Esophagus (tissue), 2 donors: ENCODE results near the gene ABCA1. TPM values are rescaled to one million over a fixed set of nuclear protein-coding genes. Genes with fewer than 3 reads are reported as not detected.

Experiments used
- H3K27ac ChIP-seq, 2 donors: one replicate each; pipeline ENCODE4 v1.5.1; 2013; ENCODE audit warnings: low read depth in 2 of 2, mild to moderate bottlenecking in 2 of 2, inconsistent platforms in 1 of 2, low read length in 1 of 2, moderate library complexity in 1 of 2
- H3K27me3 ChIP-seq, 2 donors: one replicate each; pipeline ENCODE4 v1.6.1; 2013; ENCODE audit warnings: low read length in 2 of 2, control low read depth in 1 of 2, mild to moderate bottlenecking in 1 of 2; ENCODE audit not compliant: insufficient read depth in 2 of 2, control insufficient read depth in 1 of 2
- H3K36me3 ChIP-seq, 2 donors: one replicate each; pipeline ENCODE4 v1.6.1; 2013; ENCODE audit warnings: low read length in 1 of 2; ENCODE audit not compliant: control insufficient read depth in 2 of 2, insufficient read depth in 2 of 2
- H3K4me1 ChIP-seq, 2 donors: one replicate each; pipeline ENCODE4 v1.6.1; 2013; ENCODE audit warnings: low read length in 1 of 2; ENCODE audit not compliant: control insufficient read depth in 2 of 2, insufficient read depth in 2 of 2
- H3K4me3 ChIP-seq, 2 donors: one replicate each; pipeline ENCODE4 v1.5.1; 2013; ENCODE audit warnings: low read length in 2 of 2, mild to moderate bottlenecking in 2 of 2, low read depth in 1 of 2, moderate library complexity in 1 of 2
- H3K9me3 ChIP-seq, 2 donors: one replicate each; pipeline ENCODE4 v1.6.1; 2013; ENCODE audit warnings: mild to moderate bottlenecking in 2 of 2, low read depth in 1 of 2, low read length in 1 of 2, moderate library complexity in 1 of 2; ENCODE audit not compliant: control insufficient read depth in 2 of 2, insufficient read depth in 1 of 2
- WGBS, 2 donors: extraction: QIAGEN DNeasy Blood & Tissue Kit; methylation state at CpG; one replicate each; pipeline ENCODE4 v1.1.7; 2013; 5-methylcytosine and 5-hydroxymethylcytosine counted together
- polyA plus RNA-seq, 2 donors: library from polyadenylated mRNA; stranded (reverse); fragments of 200-250 nt; gene quantifications; one replicate each; pipeline ENCODE4 v1.2.3, GENCODE V29; 2013
- donor health status: healthy with polysubstance abuse.
- donor health status: Bipolar disorder and iron deficiency.

The ABCA1 gene
- polyA plus RNA-seq, 2 donors, result 2.7 to 2.9 TPM

- whole genome bisulfite sequencing, 2 donors, result 80 to 87% methylated on average over 8 of the region's 8 CpGs
- Histone ChIP-seq H3K9me3 (no peaks in the 10 kb centered on the region), H3K27me3 (no peaks in the 10 kb centered on the region), H3K4me1 (peaks cover 5 to 6% of the 10 kb centered on the region in 2 donors), H3K27ac (no peak overlapping the region), H3K4me3 (no peak overlapping the region), H3K36me3 (peaks cover 2 to 4% of the 10 kb centered on the region in 2 donors)
These were observed 59.7 kb downstream of the ABCA1 start for GRCh38 chr9:104868303-104868686.

GRCh38 chr9:104866191-104866590 lies 61.8 kb downstream of the ABCA1 start:
- Histone ChIP-seq H3K4me3 (no peak overlapping the region), H3K4me1 (peaks cover 5 to 6% of the 10 kb centered on the region in 2 donors), H3K27me3 (no peaks in the 10 kb centered on the region), H3K27ac (no peak overlapping the region), H3K36me3 (peaks cover 2 to 4% of the 10 kb centered on the region in 2 donors), H3K9me3 (no peaks in the 10 kb centered on the region)
- 94 to 96% methylated on average over 1 of the region's 1 CpG for WGBS, 2 donors

GRCh38 chr9:104864675-104865104 lies 63.3 kb downstream of the ABCA1 start:
- H3K4me1 ChIP-seq, result peaks cover 2 to 5% of the 10 kb centered on the region in 2 donors
- no peaks in the 10 kb centered on the region for H3K27me3 ChIP-seq
- H3K27ac ChIP-seq, result peak overlapping the region in 1 of 2 donors; percentile 6
- H3K4me3 ChIP-seq, result no peak overlapping the region
- no peaks in the 10 kb centered on the region for H3K9me3 ChIP-seq
- WGBS, 2 donors, result 70 to 76% methylated on average over 5 of the region's 5 CpGs
- peaks cover 2 to 4% of the 10 kb centered on the region in 2 donors for H3K36me3 ChIP-seq

- Histone ChIP-seq H3K9me3 (no peaks in the 10 kb centered on the region), H3K4me1 (peaks cover 0 to 3% of the 10 kb centered on the region in 2 donors), H3K36me3 (peaks cover 1 to 2% of the 10 kb centered on the region in 2 donors), H3K27me3 (no peaks in the 10 kb centered on the region), H3K27ac (peak overlapping the region in 1 of 2 donors; percentile 13), H3K4me3 (no peak overlapping the region)
- 28 to 35% methylated on average over 4 of the region's 4 CpGs for WGBS, 2 donors
These were observed 64.6 kb downstream of the ABCA1 start for GRCh38 chr9:104863180-104863883.

GRCh38 chr9:104861397-104861796 lies 66.6 kb downstream of the ABCA1 start:
- peak overlapping the region in 1 of 2 donors; percentile 30 for H3K27ac ChIP-seq
- H3K27me3 ChIP-seq, result no peaks in the 10 kb centered on the region
- H3K4me1 ChIP-seq, result peaks cover 0 to 5% of the 10 kb centered on the region in 2 donors
- 70 to 75% methylated on average over 2 of the region's 2 CpGs for WGBS, 2 donors
- no peaks in the 10 kb centered on the region for H3K36me3 ChIP-seq
- H3K4me3 ChIP-seq, result no peak overlapping the region
- H3K9me3 ChIP-seq, result no peaks in the 10 kb centered on the region

GRCh38 chr9:104860263-104860662 lies 67.7 kb downstream of the ABCA1 start:
- WGBS, 2 donors, result 29 to 40% methylated on average over 2 of the region's 2 CpGs
- H3K27me3 ChIP-seq, result no peaks in the 10 kb centered on the region
- no peaks in the 10 kb centered on the region for H3K9me3 ChIP-seq
- no peaks in the 10 kb centered on the region for H3K36me3 ChIP-seq
- H3K4me3 ChIP-seq, result no peak overlapping the region
- no peak overlapping the region for H3K27ac ChIP-seq
- peaks cover 0 to 9% of the 10 kb centered on the region in 2 donors for H3K4me1 ChIP-seq

- Histone ChIP-seq H3K27ac (peak overlapping the region in 1 of 2 donors; percentile 44), H3K36me3 (no peaks in the 10 kb centered on the region)
- WGBS, 2 donors, result 25 to 34% methylated on average over 1 of the region's 1 CpG
These were observed 69.1 kb downstream of the ABCA1 start for GRCh38 chr9:104858846-104859245.

GRCh38 chr9:104858271-104858670 lies 69.7 kb downstream of the ABCA1 start:
- Histone ChIP-seq H3K27me3 (no peaks in the 10 kb centered on the region), H3K9me3 (no peaks in the 10 kb centered on the region), H3K27ac (peak overlapping the region; percentile 44 to 78), H3K4me3 (no peak overlapping the region), H3K36me3 (peaks cover 0 to 2% of the 10 kb centered on the region in 2 donors), H3K4me1 (peaks cover under 1 to 9% of the 10 kb centered on the region in 2 donors)
- 35 to 60% methylated on average over 4 of the region's 4 CpGs for WGBS, 2 donors

More at GRCh38 chr9:104858846-104859245, 69.1 kb downstream of the ABCA1 start:
- H3K4me3 ChIP-seq, result no peak overlapping the region
- peaks cover 0 to 9% of the 10 kb centered on the region in 2 donors for H3K4me1 ChIP-seq
- no peaks in the 10 kb centered on the region for H3K9me3 ChIP-seq
- no peaks in the 10 kb centered on the region for H3K27me3 ChIP-seq

- H3K9me3 ChIP-seq, result no peaks in the 10 kb centered on the region
- H3K4me1 ChIP-seq, result peaks cover 3 to 9% of the 10 kb centered on the region in 2 donors
- no peaks in the 10 kb centered on the region for H3K27me3 ChIP-seq
- no peak overlapping the region for H3K4me3 ChIP-seq
- 47 to 50% methylated on average over 5 of the region's 5 CpGs for WGBS, 2 donors
- peak overlapping the region; percentile 14 to 34 for H3K27ac ChIP-seq
- peaks cover 0 to 5% of the 10 kb centered on the region in 2 donors for H3K36me3 ChIP-seq
These were observed 71.5 kb downstream of the ABCA1 start for GRCh38 chr9:104856413-104856941.
